IPS DF 6.9 (cell line): ENCODE data around the gene DPH6.

Experiments
- DNase-seq: peaks from one replicate; pipeline ENCODE4 v3.0.0-alpha.2; 2013; ENCODE audit warnings: low read depth, low spot score
- H3K27ac ChIP-seq: one replicate; pipeline ENCODE4 v1.5.1; 2013; ENCODE audit warnings: low read length, control low read depth
- H3K27me3 ChIP-seq: 2 replicates; pipeline ENCODE4 v1.6.1; 2013; ENCODE audit warnings: mild to moderate bottlenecking, low read length; ENCODE audit not compliant: control insufficient read depth, insufficient read depth
- H3K36me3 ChIP-seq: 2 replicates; pipeline ENCODE4 v1.6.1; 2013; ENCODE audit warnings: low read length; ENCODE audit not compliant: control insufficient read depth, insufficient read depth
- H3K4me1 ChIP-seq: 2 replicates; pipeline ENCODE4 v1.6.1; 2013; ENCODE audit warnings: low read length; ENCODE audit not compliant: control insufficient read depth, insufficient read depth
- H3K4me3 ChIP-seq: 2 replicates; pipeline ENCODE4 v1.5.1; 2013; ENCODE audit warnings: mild to moderate bottlenecking, low read length
- H3K9me3 ChIP-seq: 2 replicates; pipeline ENCODE4 v1.6.1; 2013; ENCODE audit warnings: low read length, inconsistent platforms; ENCODE audit not compliant: control insufficient read depth, insufficient read depth

DPH6 gene

GRCh38 chr15:35320911-35321310 is 225.1 kb downstream of the DPH6 start:
- Histone ChIP-seq H3K4me3 (no peak overlapping the region), H3K27ac (no peak overlapping the region), H3K9me3 (no peaks in the 10 kb centered on the region), H3K27me3 (no peaks in the 10 kb centered on the region), H3K4me1 (no peaks in the 10 kb centered on the region), H3K36me3 (no peaks in the 10 kb centered on the region)
- DNase-seq = no peak
